Neural cell (in vitro differentiated cells): Measurements from ENCODE around the gene D2HGDH. TPM values are rescaled to one million over a fixed set of nuclear protein-coding genes. Genes with fewer than 3 reads are reported as not detected.
"Not testable (repeated sequence)": the region's sequence is repeated elsewhere in the genome, so short reads cannot be mapped to it uniquely, and the experiment has no call there.

Experiments
- H2AFZ ChIP-seq: fragments of 200-600, 300-800 bp; sonication (generic), shearing (Covaris generic); 2 replicates; pipeline ENCODE4 v1.6.0; 2014; ENCODE audit warnings: low read depth, mild to moderate bottlenecking, antibody characterized with exemption, low read length, moderate library complexity
- H3F3A ChIP-seq: fragments of 200-600 bp; shearing (Covaris generic); 2 replicates; pipeline ENCODE4 v1.6.1; 2016; ENCODE audit warnings: mild to moderate bottlenecking, moderate library complexity, mixed read lengths, antibody characterized with exemption, low read length; ENCODE audit not compliant: insufficient read depth, poor library complexity, severe bottlenecking
- H3K27ac ChIP-seq: fragments of 200-600, 300-800 bp; sonication (generic), shearing (Covaris generic); 2 replicates; pipeline ENCODE4 v1.5.1; 2014; ENCODE audit warnings: mild to moderate bottlenecking, low read length, moderate library complexity
- H3K27me3 ChIP-seq: fragments of 300-800, 200-600 bp; sonication (generic), shearing (Covaris generic); 2 replicates; pipeline ENCODE4 v1.6.0; 2014; ENCODE audit warnings: mild to moderate bottlenecking, low read depth, low read length, moderate library complexity; ENCODE audit not compliant: insufficient read depth
- H3K36me3 ChIP-seq: fragments of 300-800, 200-600 bp; sonication (generic), shearing (Covaris generic); 2 replicates; pipeline ENCODE4 v1.5.1; 2014; ENCODE audit warnings: mild to moderate bottlenecking, antibody characterized with exemption, low read length, moderate library complexity; ENCODE audit not compliant: insufficient read depth
- H3K4me2 ChIP-seq: fragments of 300-800, 200-600 bp; sonication (generic), shearing (Covaris generic); 2 replicates; pipeline ENCODE4 v1.6.0; 2014; ENCODE audit warnings: mild to moderate bottlenecking, low read length
- H3K4me3 ChIP-seq: fragments of 300-800, 200-600 bp; sonication (generic), shearing (Covaris generic); 2 replicates; pipeline ENCODE4 v1.5.1; 2014; ENCODE audit warnings: mild to moderate bottlenecking, low read length, moderate library complexity
- H3K79me2 ChIP-seq: fragments of 200-600 bp; shearing (Covaris generic); replicated peaks from 2 replicates; pipeline ENCODE4 v1.6.0; 2014; ENCODE audit warnings: mild to moderate bottlenecking, low read length, moderate library complexity; ENCODE audit not compliant: insufficient read depth
- H3K9ac ChIP-seq: fragments of 300-800, 200-600 bp; sonication (generic), shearing (Covaris generic); 2 replicates; pipeline ENCODE4 v1.6.1; 2016; ENCODE audit warnings: mild to moderate bottlenecking, low read length, mixed read lengths
- H3K9me2 ChIP-seq: fragments of 200-600 bp; shearing (Covaris generic); 2 replicates; pipeline ENCODE4 v1.6.1; 2016; ENCODE audit warnings: mild to moderate bottlenecking, low read length, mixed read lengths; ENCODE audit not compliant: insufficient read depth
- H3K9me3 ChIP-seq: fragments of 200-600, 300-800 bp; sonication (generic), shearing (Covaris generic); 2 replicates; pipeline ENCODE4 v1.6.1; 2016; ENCODE audit warnings: mild to moderate bottlenecking, mixed run types, low read length, moderate library complexity, mixed read lengths
- H4K20me1 ChIP-seq: fragments of 200-600 bp; shearing (Covaris generic); 2 replicates; pipeline ENCODE4 v1.6.1; 2016; ENCODE audit warnings: mild to moderate bottlenecking, mixed run types; ENCODE audit not compliant: insufficient read depth
- EP300 ChIP-seq: fragments of 450-650 bp; conservative IDR thresholded peaks from 2 replicates; pipeline ENCODE4 v1.6.1; 2014; ENCODE audit warnings: antibody characterized with exemption, mild to moderate bottlenecking, moderate library complexity; ENCODE audit not compliant: poor library complexity, severe bottlenecking
- EZH2 ChIP-seq: fragments of 200-600, 300-800 bp; shearing (Covaris generic), sonication (generic); IDR thresholded peaks from 2 replicates; pipeline ENCODE4 v1.6.1; 2014; ENCODE audit warnings: antibody characterized with exemption, low read length, borderline replicate concordance, mild to moderate bottlenecking; ENCODE audit not compliant: insufficient read depth, poor library complexity, severe bottlenecking
- MXI1 ChIP-seq: fragments of 450-650 bp; conservative IDR thresholded peaks from 2 replicates; pipeline ENCODE4 v1.6.1; 2014; ENCODE audit warnings: antibody characterized with exemption, mild to moderate bottlenecking; ENCODE audit not compliant: poor library complexity, severe bottlenecking
- POLR2AphosphoS5 ChIP-seq: IDR thresholded peaks from 2 replicates; pipeline ENCODE4 v1.6.1; 2012
- REST ChIP-seq: IDR thresholded peaks from 2 replicates; pipeline ENCODE4 v1.6.1; 2012; ENCODE audit warnings: borderline replicate concordance
- SMC3 ChIP-seq: fragments of 450-650 bp; conservative IDR thresholded peaks from 2 replicates; pipeline ENCODE4 v1.6.1; 2014; ENCODE audit warnings: antibody characterized with exemption, mild to moderate bottlenecking, moderate library complexity; ENCODE audit not compliant: poor library complexity
- TAF1 ChIP-seq: IDR thresholded peaks from 2 replicates; pipeline ENCODE4 v1.6.1; 2012; ENCODE audit warnings: low read depth
- polyA plus RNA-seq: library from polyadenylated mRNA; depleted of rRNA; stranded (reverse); fragments of >200 nt; gene quantifications from 2 replicates; pipeline ENCODE4 v1.2.3, GENCODE V29; 2014
- TF ChIP-seq, protein P1 (sequence below): fragments of 450-650 bp; IDR thresholded peaks from 2 replicates; pipeline ENCODE4 v1.5.1; 2014; ENCODE audit warnings: antibody characterized with exemption, mild to moderate bottlenecking, moderate library complexity; ENCODE audit not compliant: poor library complexity, severe bottlenecking

The D2HGDH gene
- polyA plus RNA-seq, 1 donor from 2014 or later, result 12.6 TPM

- not testable (repeated sequence) for H3K9me2 ChIP-seq, H3K4me3 ChIP-seq, H3K27me3 ChIP-seq, H4K20me1 ChIP-seq, H3K4me2 ChIP-seq, H2AFZ ChIP-seq, H3K27ac ChIP-seq, H3K79me2 ChIP-seq, H3K9me3 ChIP-seq, H3K36me3 ChIP-seq, H3F3A ChIP-seq, H3K9ac ChIP-seq
These were observed 25.5 kb downstream of the D2HGDH start for GRCh38 chr2:241759893-241760292.

- Histone ChIP-seq H4K20me1 (no peaks in the 10 kb centered on the region), H3K4me2 (no peak overlapping the region), H3K79me2 (no peaks in the 10 kb centered on the region), H3K9ac (no peak overlapping the region), H3K4me3 (no peak overlapping the region), H3F3A (no peaks in the 10 kb centered on the region), H3K27ac (no peak overlapping the region), H3K27me3 (no peaks in the 10 kb centered on the region), H3K36me3 (peaks cover 7% of the 10 kb centered on the region), H3K9me2 (no peaks in the 10 kb centered on the region), H3K9me3 (peaks cover 5% of the 10 kb centered on the region), H2AFZ (no peak overlapping the region)
- TF ChIP-seq REST (no peak), EP300 (no peak), EZH2 (no peak), POLR2AphosphoS5 (no peak), SMC3 (no peak), MXI1 (no peak), TAF1 (no peak)
These were observed 25.9 kb downstream of the D2HGDH start for GRCh38 chr2:241760301-241760771.

DNA sequence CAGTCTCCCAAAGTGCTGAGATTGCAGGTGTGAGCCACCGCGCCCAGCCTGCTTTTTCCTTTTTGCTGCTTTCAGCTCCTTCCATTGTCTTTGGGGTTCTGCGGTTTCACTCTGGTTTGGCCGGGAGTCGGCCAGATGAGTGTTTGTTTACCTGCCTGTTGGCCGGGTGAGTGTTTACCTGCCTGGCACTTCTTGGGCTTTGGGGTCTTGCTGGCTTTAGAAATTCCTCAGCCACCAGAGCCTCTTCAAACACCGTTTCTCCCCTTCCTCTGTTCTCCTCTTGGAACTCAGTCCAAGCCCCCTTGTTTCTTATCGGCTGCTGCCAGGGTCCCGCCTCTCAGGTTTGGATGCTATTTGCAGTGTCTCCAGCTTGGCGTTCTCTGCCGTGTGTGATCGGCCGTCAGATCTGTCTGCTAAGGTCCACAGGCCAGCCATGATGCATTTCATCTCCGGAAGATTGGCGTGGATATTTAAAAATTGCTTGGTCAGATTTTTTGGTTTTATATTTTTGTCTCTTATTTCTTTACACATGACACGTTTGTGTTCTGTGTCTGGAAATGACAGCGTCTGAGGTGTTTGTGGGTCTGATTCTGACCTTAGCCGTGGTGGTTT lies 28.0 kb downstream of the D2HGDH start:
- TF ChIP-seq TAF1 (no peak), SMC3 (no peak), MXI1 (no peak)
- TF ChIP-seq, protein P1, sequence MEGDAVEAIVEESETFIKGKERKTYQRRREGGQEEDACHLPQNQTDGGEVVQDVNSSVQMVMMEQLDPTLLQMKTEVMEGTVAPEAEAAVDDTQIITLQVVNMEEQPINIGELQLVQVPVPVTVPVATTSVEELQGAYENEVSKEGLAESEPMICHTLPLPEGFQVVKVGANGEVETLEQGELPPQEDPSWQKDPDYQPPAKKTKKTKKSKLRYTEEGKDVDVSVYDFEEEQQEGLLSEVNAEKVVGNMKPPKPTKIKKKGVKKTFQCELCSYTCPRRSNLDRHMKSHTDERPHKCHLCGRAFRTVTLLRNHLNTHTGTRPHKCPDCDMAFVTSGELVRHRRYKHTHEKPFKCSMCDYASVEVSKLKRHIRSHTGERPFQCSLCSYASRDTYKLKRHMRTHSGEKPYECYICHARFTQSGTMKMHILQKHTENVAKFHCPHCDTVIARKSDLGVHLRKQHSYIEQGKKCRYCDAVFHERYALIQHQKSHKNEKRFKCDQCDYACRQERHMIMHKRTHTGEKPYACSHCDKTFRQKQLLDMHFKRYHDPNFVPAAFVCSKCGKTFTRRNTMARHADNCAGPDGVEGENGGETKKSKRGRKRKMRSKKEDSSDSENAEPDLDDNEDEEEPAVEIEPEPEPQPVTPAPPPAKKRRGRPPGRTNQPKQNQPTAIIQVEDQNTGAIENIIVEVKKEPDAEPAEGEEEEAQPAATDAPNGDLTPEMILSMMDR, result no peak
- no peak overlapping the region for H2AFZ ChIP-seq
- no peak overlapping the region for H3K4me2 ChIP-seq
- peaks cover 7% of the 10 kb centered on the region for H3K36me3 ChIP-seq
- no peaks in the 10 kb centered on the region for H3K27me3 ChIP-seq
- H3K27ac ChIP-seq, result no peak overlapping the region
- H3K9me2 ChIP-seq, result no peaks in the 10 kb centered on the region
- no peaks in the 10 kb centered on the region for H3K79me2 ChIP-seq
- no peak overlapping the region for H3K4me3 ChIP-seq
- no peaks in the 10 kb centered on the region for H3F3A ChIP-seq
- H4K20me1 ChIP-seq, result no peaks in the 10 kb centered on the region
- peaks cover 5% of the 10 kb centered on the region for H3K9me3 ChIP-seq
- no peak overlapping the region for H3K9ac ChIP-seq
